Measurements from ENCODE around the gene PPM1A.

GRCh38 chr14:60287452-60287851 lies 38.4 kb downstream of the PPM1A start:
- TF ChIP-seq POLR2AphosphoS5 (IDR thresholded peaks at IDR 0.05; ENCODE audit: low read depth, low read length) (no peak), SNRNP70 (IDR thresholded peaks at IDR 0.05; ENCODE audit: low read depth, low read length) (no peak), IKZF1 (IDR thresholded peaks at IDR 0.05) (no peak), ZNF552 (CRISPR knock-in tag; IDR thresholded peaks at IDR 0.05; ENCODE audit: borderline replicate concordance) (no peak), ZNF792 (CRISPR knock-in tag; IDR thresholded peaks at IDR 0.05) (no peak), ZNF550 (CRISPR knock-in tag; IDR thresholded peaks at IDR 0.05; ENCODE audit: borderline replicate concordance) (no peak), ZNF260 (CRISPR knock-in tag; IDR thresholded peaks at IDR 0.05; ENCODE audit: borderline replicate concordance, low read depth) (no peak), ZFP62 (CRISPR knock-in tag; IDR thresholded peaks at IDR 0.05) (no peak)
